GF-D8 (cell line): ENCODE measurements around the gene HOXA11.

Experiments
- DNase-seq: peaks from one replicate; lab custom pipeline; 2025; lab: John Stamatoyannopoulos, UW

HOXA11 gene

DNA sequence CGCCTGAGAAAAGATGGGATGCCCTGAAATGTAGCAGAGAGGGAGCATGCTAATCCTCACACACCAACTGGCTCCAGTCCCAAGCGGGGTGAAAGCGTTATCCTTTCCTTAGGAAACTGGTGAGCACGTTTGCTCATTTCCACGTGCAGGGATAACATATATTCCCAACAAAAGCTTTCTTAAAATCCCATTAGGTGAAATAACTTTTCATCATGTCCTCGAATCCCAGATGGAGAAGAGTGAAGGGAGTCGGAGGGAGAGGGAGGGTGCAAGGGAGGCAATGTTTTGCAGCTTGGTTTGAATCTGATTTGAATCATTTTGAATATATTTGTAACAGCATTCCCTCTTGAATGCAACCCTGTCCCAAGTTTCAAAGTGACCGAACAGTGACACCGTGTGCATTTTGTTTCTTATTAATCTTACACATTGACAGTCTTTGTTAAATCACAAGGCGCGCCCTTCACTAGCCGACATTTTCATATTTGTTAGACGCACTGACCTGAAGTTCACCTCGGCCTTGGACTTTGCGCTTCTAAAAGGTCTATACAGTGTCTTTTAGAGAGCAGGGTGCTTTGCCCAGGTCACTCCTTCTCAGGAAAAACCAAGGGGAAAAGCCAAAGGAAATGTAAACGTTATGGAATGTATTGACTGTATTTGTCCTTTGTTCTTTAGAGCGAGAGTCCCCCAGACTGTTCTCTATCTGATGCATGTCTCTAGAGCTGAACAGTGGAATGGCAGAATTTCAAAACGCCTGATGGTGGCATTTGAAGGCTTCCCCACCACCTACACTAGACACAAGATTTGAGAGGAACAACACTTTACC lies 51.4 kb downstream of the HOXA11 start:
- DNase-seq = no peak

- DNase-seq = no peak
These were observed 52.1 kb downstream of the HOXA11 start for GRCh38 chr7:27132978-27133377.

DNA sequence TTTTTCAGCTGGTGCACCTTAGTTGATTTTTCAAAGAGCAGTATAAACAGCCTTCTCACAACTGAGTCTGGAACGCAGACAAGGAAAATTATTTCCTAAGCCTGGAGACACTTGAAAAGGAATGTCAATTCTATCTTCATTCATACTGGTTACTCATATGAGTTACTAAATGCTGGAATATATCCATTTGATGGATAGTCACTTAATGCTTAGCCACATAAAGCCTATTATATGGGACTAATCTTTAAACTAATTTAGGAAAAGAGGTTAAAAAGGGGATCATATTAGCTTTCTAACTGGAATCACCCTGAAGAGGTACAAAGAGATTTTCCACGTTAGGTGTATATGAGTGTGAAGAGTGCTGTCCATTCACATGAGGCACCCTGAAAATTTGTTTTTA lies 52.8 kb downstream of the HOXA11 start:
- no peak for DNase-seq

- DNase-seq = no peak
These were observed 53.6 kb downstream of the HOXA11 start for GRCh38 chr7:27131390-27131819.
